Midbrain (tissue), 1 donor: ENCODE measurements around the gene ZNF425.
"Not testable (repeated sequence)": the region's sequence is repeated elsewhere in the genome, so short reads cannot be mapped to it uniquely, and the experiment has no call there.

Source experiments
- DNase-seq: peaks from one replicate; lab custom pipeline; 2025; lab: John Stamatoyannopoulos, UW

Gene ZNF425

GRCh38 chr7:149133028-149133710, 7.0 kb upstream of the ZNF425 start:
- DNase-seq, result no peak

GRCh38 chr7:149130572-149131198, 4.6 kb upstream of the ZNF425 start:
- no peak for DNase-seq

- DNase-seq, result peak; percentile 64
Measured at GRCh38 chr7:149126662-149127266, 640 bp upstream of the ZNF425 start.

- DNase-seq, result peak; percentile 5
Measured at GRCh38 chr7:149125189-149125862, 798 bp downstream of the ZNF425 start.

- no peak for DNase-seq
Measured at GRCh38 chr7:149109969-149110368, 16.2 kb downstream of the ZNF425 start.

- DNase-seq, result no peak
Measured at GRCh38 chr7:149104749-149105148, 21.4 kb downstream of the ZNF425 start.

- no peak for DNase-seq
Measured at GRCh38 chr7:149104214-149104613, 21.9 kb downstream of the ZNF425 start.

GRCh38 chr7:149103424-149103823, 22.7 kb downstream of the ZNF425 start:
- DNase-seq, result no peak

- no peak for DNase-seq
Measured at GRCh38 chr7:149102666-149103065, 23.5 kb downstream of the ZNF425 start.

- DNase-seq, result no peak
Measured at GRCh38 chr7:149100821-149101220, 25.3 kb downstream of the ZNF425 start.

GRCh38 chr7:149099058-149099457, 27.1 kb downstream of the ZNF425 start:
- no peak for DNase-seq

GRCh38 chr7:149097088-149097487, 29.0 kb downstream of the ZNF425 start:
- no peak for DNase-seq

GRCh38 chr7:149093228-149093627, 32.9 kb downstream of the ZNF425 start:
- DNase-seq, result no peak

- not testable (repeated sequence) for DNase-seq
Measured at GRCh38 chr7:149092244-149092643, 33.9 kb downstream of the ZNF425 start.

GRCh38 chr7:149090397-149091195, 35.5 kb downstream of the ZNF425 start, which contains the start of gene ZNF786:
TSS of gene ZNF786 (minus strand) at chr7:149090718. CDS start at chr7:149090640, 78 bp downstream.
- DNase-seq, result peak; percentile 92

GRCh38 chr7:149087376-149087775, 38.7 kb downstream of the ZNF425 start:
- DNase-seq, result no peak

- no peak for DNase-seq
Measured at GRCh38 chr7:149085866-149086265, 40.3 kb downstream of the ZNF425 start.

GRCh38 chr7:149084407-149084806, 41.7 kb downstream of the ZNF425 start:
- no peak for DNase-seq

- DNase-seq, result no peak
Measured at GRCh38 chr7:149081914-149082313, 44.2 kb downstream of the ZNF425 start.

GRCh38 chr7:149077594-149077993, 48.5 kb downstream of the ZNF425 start:
- no peak for DNase-seq

- DNase-seq, result no peak
Measured at GRCh38 chr7:149075286-149075685, 50.8 kb downstream of the ZNF425 start.
